HT1080 (cell line): ENCODE results near the gene TARP.

ENCODE experiments used
- DNase-seq: peaks from one replicate; pipeline ENCODE4 v3.0.0-alpha.2; 2015; ENCODE audit warnings: low read depth

Gene TARP

GRCh38 chr7:38273286-38273995 lies at the start of gene TARP:
Gene TARP (minus strand): TSS chr7:38273636.
- no peak for DNase-seq

GRCh38 chr7:38323156-38323555 lies 49.7 kb upstream of the TARP start:
- DNase-seq: no peak

GRCh38 chr7:38322461-38322860 lies 49.0 kb upstream of the TARP start:
- DNase-seq: no peak

- DNase-seq: no peak
These were observed 48.5 kb upstream of the TARP start for GRCh38 chr7:38321967-38322366.

GRCh38 chr7:38321515-38321944 lies 48.1 kb upstream of the TARP start:
- DNase-seq: peak; percentile 56

GRCh38 chr7:38321050-38321449 lies 47.6 kb upstream of the TARP start:
- DNase-seq: no peak

- DNase-seq: no peak
These were observed 46.4 kb upstream of the TARP start for GRCh38 chr7:38319873-38320272.

- peak; percentile 78 for DNase-seq
These were observed 45.5 kb upstream of the TARP start for GRCh38 chr7:38318803-38319416.

GRCh38 chr7:38318241-38318640 lies 44.8 kb upstream of the TARP start:
- no peak for DNase-seq

GRCh38 chr7:38317515-38317914 lies 44.1 kb upstream of the TARP start:
- no peak for DNase-seq

- DNase-seq: no peak
These were observed 43.4 kb upstream of the TARP start for GRCh38 chr7:38316733-38317360.

- no peak for DNase-seq
These were observed 42.0 kb upstream of the TARP start for GRCh38 chr7:38315410-38315809.

GRCh38 chr7:38312821-38313220 lies 39.4 kb upstream of the TARP start:
- peak; percentile 52 for DNase-seq

GRCh38 chr7:38311329-38311937 lies 38.0 kb upstream of the TARP start:
- no peak for DNase-seq

GRCh38 chr7:38310591-38311101 lies 37.2 kb upstream of the TARP start:
- DNase-seq: peak; percentile 22

- DNase-seq: no peak
These were observed 36.1 kb upstream of the TARP start for GRCh38 chr7:38309555-38309954.

GRCh38 chr7:38308140-38308539 lies 34.7 kb upstream of the TARP start:
- DNase-seq: no peak

GRCh38 chr7:38307640-38308039 lies 34.2 kb upstream of the TARP start:
- DNase-seq: no peak

GRCh38 chr7:38306914-38307313 lies 33.5 kb upstream of the TARP start:
- DNase-seq: peak; percentile 49

- DNase-seq: peak; percentile 68
These were observed 32.7 kb upstream of the TARP start for GRCh38 chr7:38306171-38306570.

GRCh38 chr7:38303866-38304265 lies 30.4 kb upstream of the TARP start:
- no peak for DNase-seq

- DNase-seq: no peak
These were observed 26.7 kb upstream of the TARP start for GRCh38 chr7:38300175-38300574.
